ENCODE measurements around the gene TRIM44.

DNA sequence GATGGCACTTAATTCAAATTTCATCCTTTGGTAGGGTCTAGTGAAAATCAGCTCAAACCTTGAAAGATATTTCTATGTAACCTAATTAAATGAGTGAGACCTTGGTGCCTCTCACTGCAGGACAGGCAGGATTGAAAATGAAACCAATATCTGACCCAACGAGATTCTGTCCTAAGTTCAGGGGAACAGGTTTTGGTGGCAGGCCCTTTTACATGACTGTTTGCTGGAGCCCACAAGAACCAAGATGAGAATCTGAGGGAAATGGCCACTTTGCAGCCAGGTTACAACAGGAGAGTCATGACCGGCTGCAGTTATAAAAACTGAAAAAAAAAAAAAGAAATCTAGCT is 130.2 kb downstream of the TRIM44 start:
- TF ChIP-seq POLR2A (IDR thresholded peaks at IDR 0.05) (no peak), CTCF (IDR thresholded peaks at IDR 0.05) (no peak)

Data from esophagus squamous epithelium (tissue), 4 donors.